Skeletal muscle satellite cell (primary cell): ENCODE results near the gene TAF1D. TPM values are rescaled to one million over a fixed set of nuclear protein-coding genes. Genes with fewer than 3 reads are reported as not detected.
"Not testable (repeated sequence)": the region's sequence is repeated elsewhere in the genome, so short reads cannot be mapped to it uniquely, and the experiment has no call there.

Experiments used
- H3K27me3 ChIP-seq: 2 replicates; pipeline ENCODE4 v1.7.0; 2013; ENCODE audit warnings: low read length; ENCODE audit not compliant: control insufficient read depth, insufficient read depth
- H3K36me3 ChIP-seq: 2 replicates; pipeline ENCODE4 v1.7.0; 2013; ENCODE audit warnings: mild to moderate bottlenecking, control low read depth, low read length; ENCODE audit not compliant: insufficient read depth
- H3K4me1 ChIP-seq: 2 replicates; pipeline ENCODE4 v1.7.0; 2013; ENCODE audit warnings: low read length; ENCODE audit not compliant: control insufficient read depth, insufficient read depth
- H3K4me2 ChIP-seq: 2 replicates; pipeline ENCODE4 v1.7.0; 2013; ENCODE audit warnings: mild to moderate bottlenecking, low read length
- H3K4me3 ChIP-seq: 2 replicates; pipeline ENCODE4 v1.7.0; 2013; ENCODE audit warnings: low read length
- H3K9ac ChIP-seq: 2 replicates; pipeline ENCODE4 v1.7.0; 2013; ENCODE audit warnings: mild to moderate bottlenecking, low read depth, low read length, moderate library complexity
- H3K9me3 ChIP-seq: replicated peaks from 2 replicates; pipeline ENCODE4 v1.7.0; 2013; ENCODE audit warnings: mild to moderate bottlenecking, control low read depth, low read length
- total RNA-seq: library from RNA; depleted of rRNA; stranded (reverse); fragments of >200 nt; gene quantifications from 2 replicates; pipeline ENCODE4 v1.2.3, GENCODE V29; 2012; rRNA removed

TAF1D gene, protein sequence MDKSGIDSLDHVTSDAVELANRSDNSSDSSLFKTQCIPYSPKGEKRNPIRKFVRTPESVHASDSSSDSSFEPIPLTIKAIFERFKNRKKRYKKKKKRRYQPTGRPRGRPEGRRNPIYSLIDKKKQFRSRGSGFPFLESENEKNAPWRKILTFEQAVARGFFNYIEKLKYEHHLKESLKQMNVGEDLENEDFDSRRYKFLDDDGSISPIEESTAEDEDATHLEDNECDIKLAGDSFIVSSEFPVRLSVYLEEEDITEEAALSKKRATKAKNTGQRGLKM
- 157 and 165 TPM in 2 replicates for total RNA-seq

DNA sequence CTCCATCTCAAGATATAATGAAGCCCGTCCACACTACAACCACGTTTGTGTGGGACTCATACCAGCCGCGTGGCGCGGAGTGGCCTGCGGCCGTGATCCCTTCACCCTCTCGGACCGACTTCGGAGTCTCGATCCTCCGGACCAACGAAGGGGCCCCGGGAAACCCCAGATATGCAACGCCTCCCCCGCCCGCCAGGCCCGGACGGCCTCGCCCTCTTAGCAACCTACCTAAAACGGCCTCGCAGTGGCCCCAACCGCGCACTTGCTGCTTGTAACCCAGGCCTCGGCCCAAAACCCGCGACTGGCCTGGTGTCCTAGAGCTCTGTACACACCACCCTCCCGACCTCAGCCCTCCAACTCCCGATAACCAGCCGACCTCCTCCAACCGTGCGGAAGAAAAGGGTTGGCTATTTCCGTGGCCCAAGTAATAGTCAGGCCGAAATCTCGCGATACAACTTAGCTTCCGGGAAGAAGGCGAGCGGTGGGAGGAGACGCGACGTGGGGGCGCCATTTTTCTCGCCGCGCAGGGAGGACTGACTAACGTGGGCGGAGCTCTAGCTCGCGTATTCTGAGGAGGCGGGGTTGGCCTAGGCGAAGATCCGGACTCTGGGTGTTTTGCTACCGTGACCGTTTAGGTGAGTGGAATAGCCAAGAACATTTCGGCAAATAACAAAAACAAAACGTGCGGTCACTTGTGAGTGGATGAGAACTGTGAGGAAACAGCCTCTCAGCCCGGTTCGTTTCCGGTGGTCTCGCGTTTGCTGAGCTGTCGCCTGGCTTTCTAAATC is at the start of gene TAF1D, which contains the start of gene C11orf54:
Gene TAF1D, minus strand, starts transcription at position 402 of the 788 bp plus-strand sequence. CDS start 2,191 bp downstream, outside the sequence.
Gene C11orf54, plus strand, starts transcription at position 579 of the 788 bp plus-strand sequence. CDS start 5,722 bp downstream, outside the sequence.
- H3K27me3 ChIP-seq: no peaks in the 10 kb centered on the region
- peak within 1 kb of the TSS; percentile 99 for H3K9ac ChIP-seq
- H3K36me3 ChIP-seq: peaks cover 48% of the 10 kb centered on the region
- H3K9me3 ChIP-seq: no peaks in the 10 kb centered on the region
- H3K4me2 ChIP-seq: peak within 1 kb of the TSS; percentile 93
- peaks cover 25% of the 10 kb centered on the region for H3K4me1 ChIP-seq
- H3K4me3 ChIP-seq: peak within 1 kb of the TSS; percentile 80

DNA sequence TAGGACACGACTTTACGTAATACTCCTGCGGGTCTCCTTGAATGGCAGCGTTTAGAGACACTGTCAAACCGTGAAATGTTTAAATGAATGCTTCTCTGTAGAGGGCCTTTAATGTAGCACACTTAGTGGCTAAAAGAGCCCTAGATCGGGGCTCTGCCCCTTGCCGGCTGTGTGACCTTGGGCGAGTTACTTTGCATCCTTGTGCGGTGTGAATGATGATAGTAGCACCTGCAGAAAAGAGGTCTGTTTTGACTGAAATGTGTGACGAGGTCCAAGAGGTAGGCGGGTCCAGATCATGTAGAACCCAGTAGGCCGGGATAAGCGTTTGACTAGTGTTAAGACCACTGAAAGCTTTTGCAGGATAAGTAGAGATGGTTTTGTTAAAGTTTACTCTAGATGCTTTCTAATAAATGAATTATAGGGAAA is 43.7 kb upstream of the TAF1D start:
- Histone ChIP-seq H3K4me2 (peak overlapping the region; percentile 78), H3K9ac (peak overlapping the region; percentile 94), H3K27me3 (no peaks in the 10 kb centered on the region), H3K4me3 (peak overlapping the region; percentile 79), H3K9me3 (no peaks in the 10 kb centered on the region), H3K36me3 (peaks cover 15% of the 10 kb centered on the region), H3K4me1 (peaks cover 20% of the 10 kb centered on the region)

DNA sequence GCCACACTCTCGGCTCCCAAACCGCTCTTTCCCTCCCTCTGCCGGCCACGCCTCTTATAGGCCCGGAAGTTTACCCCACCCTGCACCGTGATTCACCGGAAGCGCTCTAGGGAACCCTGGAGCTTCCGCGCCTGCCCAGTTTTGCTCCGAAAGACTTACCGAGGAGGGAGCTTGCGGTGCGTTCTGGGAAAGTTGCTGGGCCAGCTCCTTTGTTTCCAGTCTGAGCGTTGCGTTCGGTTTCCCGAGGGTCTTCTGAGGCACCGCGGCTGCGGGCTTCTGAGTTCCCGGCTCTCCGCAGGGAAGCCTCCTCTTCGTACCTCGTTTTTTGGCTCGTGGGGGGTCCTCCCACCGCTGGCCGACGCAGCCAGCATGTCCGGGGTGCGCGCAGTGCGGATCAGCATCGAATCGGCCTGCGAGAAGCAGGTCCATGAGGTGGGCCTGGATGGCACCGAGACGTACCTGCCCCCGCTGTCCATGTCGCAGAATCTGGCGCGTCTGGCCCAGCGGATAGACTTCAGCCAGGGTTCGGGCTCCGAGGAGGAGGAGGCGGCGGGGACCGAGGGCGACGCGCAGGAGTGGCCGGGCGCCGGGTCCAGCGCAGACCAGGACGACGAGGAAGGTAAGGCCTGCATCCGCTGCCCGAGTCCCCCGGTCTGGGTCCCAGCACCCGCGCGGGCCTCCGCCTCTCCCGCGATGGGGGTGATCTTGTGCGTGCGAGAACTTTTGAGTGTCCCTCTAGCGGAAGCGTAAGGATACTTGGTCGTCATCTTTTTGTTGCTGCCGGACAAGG is 43.0 kb upstream of the TAF1D start, which contains the start of gene MED17:
Gene MED17, plus strand, starts transcription at position 138 of the 790 bp plus-strand sequence. Its CDS starts 232 bp downstream, at position 370.
- Histone ChIP-seq H3K36me3 (peaks cover 9% of the 10 kb centered on the region), H3K4me1 (peaks cover 20% of the 10 kb centered on the region), H3K4me2 (peak within 1 kb of the TSS; percentile 78), H3K4me3 (peak within 1 kb of the TSS; percentile 79), H3K27me3 (no peaks in the 10 kb centered on the region), H3K9ac (peak within 1 kb of the TSS; percentile 94), H3K9me3 (no peaks in the 10 kb centered on the region)

DNA sequence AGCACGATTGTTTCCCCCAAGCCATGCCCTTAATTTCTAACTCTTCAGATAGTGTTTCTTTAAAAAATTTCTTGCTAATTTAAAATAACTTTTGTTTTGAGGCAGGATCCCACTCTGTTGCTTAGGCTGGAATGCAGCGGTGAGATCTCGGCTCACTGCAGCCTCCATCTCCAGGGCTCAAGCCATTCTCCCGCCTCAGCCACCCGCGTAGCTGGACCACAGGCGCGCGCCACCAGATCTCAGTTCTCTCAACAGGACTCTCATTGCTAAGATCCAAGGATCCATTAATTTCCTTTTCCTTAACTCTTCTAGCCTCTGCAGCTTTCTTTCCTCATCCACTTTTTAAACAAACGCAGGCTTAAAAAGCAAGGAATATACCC is 42.5 kb upstream of the TAF1D start:
- H3K27me3 ChIP-seq: no peaks in the 10 kb centered on the region
- H3K4me2 ChIP-seq: peak overlapping the region; percentile 78
- peak overlapping the region; percentile 79 for H3K4me3 ChIP-seq
- peaks cover 20% of the 10 kb centered on the region for H3K4me1 ChIP-seq
- peak overlapping the region; percentile 94 for H3K9ac ChIP-seq
- no peaks in the 10 kb centered on the region for H3K9me3 ChIP-seq
- H3K36me3 ChIP-seq: peaks cover 3% of the 10 kb centered on the region

DNA sequence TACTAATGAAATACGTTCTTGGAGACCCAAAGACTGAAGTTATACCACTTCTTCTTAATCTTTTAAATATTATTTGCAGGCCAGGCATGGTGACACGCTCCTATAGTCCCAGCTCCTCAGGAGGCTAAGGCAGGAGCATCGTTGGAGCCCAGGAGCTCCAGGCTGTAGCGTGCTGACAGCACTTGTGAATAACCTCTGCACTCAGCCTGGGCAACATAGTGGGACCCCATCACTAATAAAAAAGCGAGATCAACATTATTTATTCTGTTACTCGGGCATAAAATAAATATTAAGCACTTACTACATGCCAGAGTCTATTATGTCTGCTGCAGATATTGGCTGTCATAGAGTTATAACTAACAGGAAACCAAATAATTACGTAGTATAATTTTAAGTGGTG is 42.1 kb upstream of the TAF1D start:
- H3K9me3 ChIP-seq: no peaks in the 10 kb centered on the region
- H3K36me3 ChIP-seq: no peaks in the 10 kb centered on the region
- peaks cover 20% of the 10 kb centered on the region for H3K4me1 ChIP-seq
- H3K4me3 ChIP-seq: peak overlapping the region; percentile 79
- H3K4me2 ChIP-seq: peak overlapping the region; percentile 78
- H3K9ac ChIP-seq: peak overlapping the region; percentile 94
- H3K27me3 ChIP-seq: no peaks in the 10 kb centered on the region

DNA sequence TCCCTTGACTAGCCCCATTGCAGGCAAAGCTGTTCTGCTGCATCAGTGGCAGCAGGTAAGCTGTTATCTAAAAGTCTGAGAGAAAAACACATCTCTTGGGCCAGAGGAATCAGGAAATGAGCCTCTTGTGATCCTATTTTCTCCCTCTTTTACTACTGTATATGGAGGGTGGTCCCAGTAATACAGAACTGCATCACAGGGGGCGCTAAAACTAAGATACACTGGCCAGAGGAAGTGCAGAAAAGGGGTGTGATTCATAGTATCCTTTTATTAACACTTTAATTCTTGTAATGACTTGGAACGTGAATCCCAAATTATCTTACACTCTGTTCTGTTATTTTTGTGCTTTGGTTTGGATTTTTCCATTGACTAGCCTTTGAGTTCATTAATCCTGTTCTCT is 34.0 kb upstream of the TAF1D start:
- Histone ChIP-seq H3K4me2 (no peak overlapping the region), H3K27me3 (no peaks in the 10 kb centered on the region), H3K36me3 (no peaks in the 10 kb centered on the region), H3K4me1 (no peaks in the 10 kb centered on the region), H3K4me3 (no peak overlapping the region), H3K9me3 (no peaks in the 10 kb centered on the region), H3K9ac (no peak overlapping the region)

DNA sequence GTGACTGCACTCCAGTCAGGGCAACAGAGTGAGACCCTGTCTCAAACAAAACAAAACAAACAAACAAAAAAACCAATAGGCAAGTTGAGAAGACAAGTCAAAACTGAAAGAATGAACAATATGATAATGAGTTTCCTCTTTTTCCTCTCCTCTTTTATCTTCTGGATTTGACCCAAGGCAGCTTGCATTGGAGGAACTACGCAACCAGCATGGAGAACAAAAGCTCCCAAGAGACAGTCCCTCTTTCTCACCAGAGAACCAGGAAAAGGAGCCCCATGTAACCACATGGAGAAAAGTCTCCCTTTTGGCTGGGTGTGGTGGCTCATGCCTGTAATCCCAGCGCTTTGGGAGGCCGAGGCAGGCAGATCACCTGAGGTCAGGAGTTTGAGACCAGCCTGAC is 33.3 kb upstream of the TAF1D start:
- H3K9ac ChIP-seq, H3K9me3 ChIP-seq: not testable (repeated sequence)

DNA sequence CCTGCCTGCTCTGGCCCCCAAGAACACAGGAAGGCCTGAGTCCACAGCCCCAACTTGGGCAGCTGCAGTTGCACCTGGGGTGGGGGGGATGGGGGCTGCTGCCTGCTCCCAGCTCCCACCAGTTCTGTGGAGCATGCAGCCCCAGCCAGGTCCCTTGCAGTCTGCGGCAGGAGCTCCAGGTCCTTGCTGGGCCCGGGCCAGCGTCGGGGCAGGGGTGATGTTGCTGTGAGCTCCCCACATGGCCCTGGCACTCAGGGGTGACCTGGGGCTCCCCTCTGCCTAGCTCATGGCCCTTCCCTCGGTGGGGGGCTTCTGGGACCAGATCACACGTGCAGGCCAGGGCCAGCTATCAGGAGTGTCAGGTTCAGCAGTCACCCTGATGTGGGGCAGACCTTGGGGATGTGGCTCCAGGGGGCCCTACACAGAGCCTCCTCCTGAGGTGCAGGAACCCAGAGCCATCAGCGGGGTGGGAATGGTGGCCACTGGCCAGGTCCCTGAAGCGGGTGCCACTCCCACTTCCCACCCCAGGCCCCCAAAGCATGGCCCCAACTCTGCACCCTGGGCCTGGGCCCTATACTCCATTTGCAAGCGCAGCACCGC is 32.4 kb upstream of the TAF1D start:
- H3K36me3 ChIP-seq: no peaks in the 10 kb centered on the region
- no peaks in the 10 kb centered on the region for H3K27me3 ChIP-seq
- H3K9ac ChIP-seq: no peak overlapping the region
- H3K4me3 ChIP-seq: no peak overlapping the region
- no peak overlapping the region for H3K4me2 ChIP-seq
- H3K9me3 ChIP-seq: no peaks in the 10 kb centered on the region
- H3K4me1 ChIP-seq: no peaks in the 10 kb centered on the region

More for the DNA sequence above, 33.3 kb upstream of the TAF1D start:
- H3K4me3 ChIP-seq, H3K4me2 ChIP-seq, H3K27me3 ChIP-seq, H3K36me3 ChIP-seq, H3K4me1 ChIP-seq: not testable (repeated sequence)

DNA sequence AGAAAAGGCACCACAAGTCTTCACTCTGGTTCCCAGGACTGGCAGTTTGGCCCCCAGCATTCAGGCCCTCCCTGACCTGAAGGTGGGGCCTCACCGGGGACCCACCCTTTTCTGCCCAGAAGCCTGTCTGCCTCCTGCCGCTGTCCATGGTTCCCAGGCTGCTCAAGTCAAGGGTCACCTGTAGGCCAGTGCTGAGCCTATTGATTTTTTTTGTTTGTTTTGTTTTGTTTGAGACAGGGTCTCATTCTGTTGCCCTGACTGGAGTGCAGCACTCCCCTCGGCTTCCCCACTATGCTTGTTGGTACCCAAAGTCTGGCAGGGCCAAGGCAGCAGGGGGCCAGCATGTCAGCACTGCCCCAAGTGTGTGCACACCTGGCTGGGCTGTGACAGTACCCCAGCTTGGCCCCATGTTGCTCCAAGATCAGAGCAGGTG is 31.8 kb upstream of the TAF1D start:
- H3K4me1 ChIP-seq: no peaks in the 10 kb centered on the region
- H3K4me3 ChIP-seq: no peak overlapping the region
- H3K9me3 ChIP-seq: no peaks in the 10 kb centered on the region
- no peaks in the 10 kb centered on the region for H3K27me3 ChIP-seq
- H3K4me2 ChIP-seq: no peak overlapping the region
- H3K36me3 ChIP-seq: no peaks in the 10 kb centered on the region
- no peak overlapping the region for H3K9ac ChIP-seq

DNA sequence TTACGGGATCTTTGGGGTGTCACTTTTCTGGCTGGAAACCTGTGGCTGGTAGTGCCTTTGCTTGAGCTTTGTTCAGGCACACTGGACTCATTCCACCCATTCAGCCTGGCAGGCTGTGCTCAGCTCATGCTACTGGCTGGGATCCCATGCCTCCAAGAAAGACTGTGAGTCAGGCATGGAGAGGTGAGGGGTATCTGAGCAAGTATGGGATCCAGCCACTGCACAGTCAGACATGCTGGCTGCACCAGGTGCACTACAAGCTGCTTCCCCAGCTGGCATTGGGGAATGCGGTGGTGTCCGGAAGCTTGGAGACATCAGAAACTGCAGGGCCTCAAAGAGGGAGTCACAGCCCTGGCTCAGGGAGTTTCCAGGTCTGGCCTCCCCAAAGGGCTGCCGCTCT is 30.8 kb upstream of the TAF1D start:
- Histone ChIP-seq H3K4me1 (no peaks in the 10 kb centered on the region), H3K4me3 (no peak overlapping the region), H3K4me2 (no peak overlapping the region), H3K9me3 (no peaks in the 10 kb centered on the region), H3K27me3 (no peaks in the 10 kb centered on the region), H3K36me3 (no peaks in the 10 kb centered on the region), H3K9ac (no peak overlapping the region)

DNA sequence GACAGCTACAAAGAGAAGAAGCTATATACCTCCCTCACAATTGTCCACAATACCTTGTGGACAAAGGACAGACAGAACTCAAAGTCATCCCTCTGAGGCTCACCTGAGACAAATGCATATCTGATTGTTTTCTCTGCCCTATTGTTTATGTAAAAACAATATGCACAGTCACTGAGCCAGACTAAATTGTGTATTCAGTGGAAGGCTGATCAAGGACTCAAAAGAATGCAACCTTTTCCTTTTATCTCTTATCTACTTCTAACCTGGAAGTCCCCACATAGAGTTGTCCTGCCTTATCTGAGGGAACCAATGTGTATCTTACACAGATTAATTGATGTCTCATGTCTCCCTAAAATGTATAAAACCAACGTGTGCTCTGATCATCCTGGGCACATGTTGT is 28.9 kb upstream of the TAF1D start:
- Histone ChIP-seq H3K36me3 (no peaks in the 10 kb centered on the region), H3K27me3 (no peaks in the 10 kb centered on the region), H3K4me1 (no peaks in the 10 kb centered on the region), H3K9ac (no peak overlapping the region), H3K4me3 (no peak overlapping the region), H3K4me2 (no peak overlapping the region), H3K9me3 (no peaks in the 10 kb centered on the region)
